A549 treated with CpdA at 1 μM for 4 hours (cell line): Measurements from ENCODE around the gene RAB30. TPM values are rescaled to one million over a fixed set of nuclear protein-coding genes. Genes with fewer than 3 reads are reported as not detected.

Experiments used
- total RNA-seq: library from RNA; stranded (reverse); fragments of 200-300 nt; extraction: Qiagen RNA extraction; gene quantifications from 5 replicates; pipeline ENCODE4 v1.2.3, GENCODE V29; 2022; ENCODE audit warnings: low read depth

Gene RAB30, protein sequence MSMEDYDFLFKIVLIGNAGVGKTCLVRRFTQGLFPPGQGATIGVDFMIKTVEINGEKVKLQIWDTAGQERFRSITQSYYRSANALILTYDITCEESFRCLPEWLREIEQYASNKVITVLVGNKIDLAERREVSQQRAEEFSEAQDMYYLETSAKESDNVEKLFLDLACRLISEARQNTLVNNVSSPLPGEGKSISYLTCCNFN
- total RNA-seq, result 4.6 to 7.5 TPM (median 6.1 TPM) in 5 replicates

DNA sequence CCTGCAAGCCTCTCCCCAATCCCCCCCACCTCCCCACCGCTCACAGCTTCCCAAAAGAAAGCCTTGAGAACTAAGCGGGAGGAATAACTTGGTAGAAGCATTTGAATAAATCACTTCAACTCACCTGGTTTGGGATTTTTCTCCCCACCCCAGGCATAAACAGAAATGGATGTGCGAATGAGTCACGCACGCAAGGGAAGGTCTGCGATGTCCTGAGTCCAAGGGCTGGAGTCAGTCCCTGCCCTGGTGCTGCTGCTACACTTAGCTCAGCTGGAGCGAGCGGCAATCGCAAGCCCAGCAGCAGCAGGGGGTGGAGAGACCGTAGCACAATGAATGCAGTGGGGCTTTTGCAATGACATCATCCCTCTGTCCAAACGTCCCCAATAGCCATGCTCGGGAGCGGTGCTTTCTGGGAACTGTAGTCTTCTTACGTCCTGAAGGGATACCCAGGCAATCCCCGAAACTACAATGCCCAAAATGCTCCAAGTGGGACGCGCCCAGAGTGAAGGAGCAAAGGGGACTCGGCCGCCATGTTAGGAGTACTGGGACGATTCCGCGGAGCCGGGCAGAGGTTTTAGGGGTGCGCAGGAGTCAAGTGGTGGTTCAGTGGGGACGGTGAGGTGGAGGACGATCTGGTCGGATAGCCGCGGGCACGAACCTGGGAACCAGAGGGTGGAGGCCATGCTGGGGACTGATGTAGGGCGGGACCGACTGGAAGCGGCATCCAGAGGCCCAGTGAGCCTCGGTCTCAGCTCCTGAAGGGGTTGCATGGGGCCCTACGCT lies at the start of gene RAB30:
Gene RAB30 (minus strand): TSS at position 331 of the 783 bp plus-strand sequence. CDS start 74,581 bp downstream, outside the sequence.

Other genes starting within 250 kb of the RAB30 start
- 48.3 to 53.7 TPM (median 49.9 TPM) in 5 replicates for gene PRCP, start 171.5 kb downstream of the RAB30 start, total RNA-seq
- gene DDIAS, start 170.2 kb downstream of the RAB30 start, total RNA-seq, result 16.9 to 21.9 TPM (median 18.7 TPM) in 5 replicates
- gene PCF11, start 85.2 kb upstream of the RAB30 start, total RNA-seq, result 24.3 to 31.0 TPM (median 25.5 TPM) in 5 replicates
- 8.9 to 12.0 TPM (median 9.6 TPM) in 5 replicates for gene ANKRD42, start 121.8 kb upstream of the RAB30 start, total RNA-seq
- gene CCDC90B, start 214.5 kb upstream of the RAB30 start, total RNA-seq, result 51.5 to 70.9 TPM (median 56.0 TPM) in 5 replicates